Measurements from ENCODE around the gene PEBP1.

Gene PEBP1

GRCh38 chr12:118193958-118194357, 58.0 kb downstream of the PEBP1 start:
- H3K27me3 ChIP-seq (ENCODE audit: insufficient read depth, low read depth, severe bottlenecking) = no peaks in the 10 kb centered on the region
- H3K9me3 ChIP-seq (ENCODE audit: severe bottlenecking) = no peaks in the 10 kb centered on the region
- H3K4me3 ChIP-seq (ENCODE audit: low read depth, low read length) = no peak overlapping the region
- TF ChIP-seq CTCF (IDR thresholded peaks at IDR 0.05; ENCODE audit: low read depth, low read length) = no peak
- H3K27ac ChIP-seq = no peak overlapping the region
- no peak for DNase-seq
- no peaks in the 10 kb centered on the region for H3K36me3 ChIP-seq

Data from WERI-Rb-1 (cell line).